Heart left ventricle (tissue), 13 donors: ENCODE measurements around the gene PLPPR3.

Experiments used
- CTCF ChIP-seq, 12 donors: fragments of 200-600 bp; sonication (generic) in 4 of 12; IDR thresholded peaks; one replicate each; pipeline versions ENCODE4 v1.5.0 to v1.8.0; 2018 to 2022; ENCODE audit warnings: antibody characterized with exemption in 12 of 12, mild to moderate bottlenecking in 5 of 12
- POLR2A ChIP-seq, 2 donors: fragments of 450-650 bp; IDR thresholded peaks; one replicate each; pipeline ENCODE4 v1.6.1; 2017; ENCODE audit warnings: antibody characterized with exemption in 2 of 2, mild to moderate bottlenecking in 2 of 2, moderate library complexity in 2 of 2
- donor health status: ischemic (EF 13 %, LVEDD 7.1; RV severe dilation, severe dysfunction).
- donor health status: DM: no; HTN: yes; CAD: no.
- donor health status: DM: no; HTN: no; CAD: no.
- donor health status: ischemic (EF 25% LVEDD 6.9; RV normal size, moderate dysfunction).
- donor health status: ischemic (EF 25% LVEDD 5.7; RV mildly dilated, moderate dysfunction).
- donor health status: ischemic (EF 35%, LVEDD 5.7; RV mildly dilated, moderate dysfunction).
- donor health status: nonischemic (EF 11% LVEDD 7.7; RV severe dilation, severe dysfunction).
- donor health status: DM: yes; HTN: yes; CAD: no.
- donor health status: PGD.
- donor health status: ischemic (EF 29% LVEDD 5.4; RV normal size, mild dysfunction).
- donor health status: nonischemic (EF 23%, LVEDD 6.1; RV moderate dilation, normal function).

DNA sequence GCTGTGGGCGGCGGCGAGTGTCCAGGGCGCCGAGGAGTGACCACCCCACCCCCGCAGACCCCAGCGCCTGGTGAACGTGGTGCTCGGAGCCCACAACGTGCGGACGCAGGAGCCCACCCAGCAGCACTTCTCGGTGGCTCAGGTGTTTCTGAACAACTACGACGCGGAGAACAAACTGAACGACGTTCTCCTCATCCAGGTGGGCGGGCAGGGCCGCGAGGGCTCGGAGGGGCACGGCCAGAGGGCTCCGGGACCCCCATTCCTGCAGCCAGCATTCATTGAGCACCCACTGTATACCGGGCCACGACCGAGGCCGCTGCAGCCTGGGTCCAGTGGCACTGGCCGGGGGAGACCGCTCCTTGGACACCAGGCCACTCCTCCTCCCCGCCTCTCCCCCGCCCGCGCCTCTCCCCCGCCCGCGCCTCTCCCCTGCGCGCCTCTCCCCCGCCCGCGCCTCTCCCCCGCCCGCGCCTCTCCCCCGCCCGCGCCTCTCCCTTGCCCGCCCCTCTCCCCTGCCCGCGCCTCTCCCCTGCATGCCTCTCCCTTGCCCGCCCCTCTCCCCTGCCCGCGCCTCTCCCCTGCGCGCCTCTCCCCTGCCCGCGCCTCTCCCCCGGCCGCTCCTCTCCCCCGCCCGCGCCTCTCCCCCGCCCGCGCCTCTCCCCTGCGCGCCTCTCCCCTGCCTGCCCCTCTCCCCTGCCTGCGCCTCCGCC, 22.2 kb upstream of the PLPPR3 start:
- TF ChIP-seq CTCF (IDR thresholded peaks at IDR 0.05), result no peak
- no peak for TF ChIP-seq POLR2A (IDR thresholded peaks at IDR 0.05)
